Motor neuron (in vitro differentiated cells): ENCODE results near the gene RWDD3. TPM values are rescaled to one million over a fixed set of nuclear protein-coding genes. Genes with fewer than 3 reads are reported as not detected.

Experiments used
- ATAC-seq, 8 experiments: fragments of 200-7000 bp; cut with Tn5 transposase; replicated peaks in 6 of 8; 2 replicates each; pipeline ENCODE4 v1.8.0; 2021; ENCODE audit warnings: mild to moderate bottlenecking in 8 of 8, moderate library complexity in 8 of 8
- H3K27ac ChIP-seq, 2 donors: fragments of 250-450 bp; sonication (Bioruptor Pico); 2 replicates each; pipeline ENCODE4 v1.9.0; 2021; ENCODE audit warnings: antibody characterized with exemption in 2 of 2, mild to moderate bottlenecking in 2 of 2, moderate library complexity in 1 of 2
- H3K4me1 ChIP-seq, 2 donors: fragments of 250-450 bp; sonication (Bioruptor Pico); replicated peaks in 1 of 2; 2 replicates each; pipeline ENCODE4 v1.6.1; 2021; ENCODE audit warnings: antibody characterized with exemption in 2 of 2, mild to moderate bottlenecking in 2 of 2, moderate library complexity in 1 of 2
- H3K4me3 ChIP-seq, 5 donors: fragments of 250-450 bp; sonication (Bioruptor Pico); 2 replicates each; pipeline ENCODE4 v1.9.0; 2021; ENCODE audit warnings: antibody characterized with exemption in 5 of 5, mild to moderate bottlenecking in 5 of 5, moderate library complexity in 4 of 5
- WGBS, 10 experiments: fragments of 450-650 bp; shearing (Covaris generic); methylation state at CpG; one replicate each; pipeline ENCODE4 v1.0.0; 2022; 5-methylcytosine and 5-hydroxymethylcytosine counted together
- in situ Hi-C, 9 experiments: fragments of 400-800 bp; cut with MboI; loops; one replicate each; pipeline ENCODE4 v1.15.0; 2021; ENCODE audit warnings: low sequenced_read_pairs in 9 of 9, low pct_unique_long_range_greater_than_20kb in 2 of 9; ENCODE audit not compliant: unreplicated experiment in 9 of 9
- total RNA-seq, 8 experiments: library from RNA; unstranded; fragments of 300-600 nt; gene quantifications; 2 replicates each; pipeline versions ENCODE4 v1.2.3 to v1.2.4, GENCODE V29; 2022

Gene RWDD3
- total RNA-seq, 8 experiments from 2014 or later = 10.9 to 33.6 (median 22.6) TPM

DNA sequence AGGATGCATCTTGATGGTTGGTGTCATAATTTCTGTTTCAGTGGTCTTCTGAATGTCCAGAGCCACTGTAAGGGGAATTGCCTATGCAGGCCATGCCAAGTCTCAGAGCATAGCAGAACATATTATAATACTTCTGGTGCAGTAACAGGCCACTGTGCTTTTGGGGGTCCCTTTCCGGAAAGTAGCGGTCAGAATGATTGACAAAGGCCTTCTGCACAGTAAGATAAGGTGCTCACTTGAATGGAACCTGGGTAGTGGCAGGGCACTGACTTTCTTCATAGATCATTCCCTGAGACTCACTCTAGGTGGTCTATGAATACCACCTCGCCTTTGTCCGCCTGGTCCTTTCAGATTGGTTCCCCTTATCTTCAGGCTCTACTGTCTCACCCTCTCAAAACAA, 28.9 kb downstream of the RWDD3 start:
- 47 to 100% (median 94%) methylated on average over 2 to 4 of the region's 4 CpGs for WGBS, 10 experiments
- in situ Hi-C loops = no loop called here

DNA sequence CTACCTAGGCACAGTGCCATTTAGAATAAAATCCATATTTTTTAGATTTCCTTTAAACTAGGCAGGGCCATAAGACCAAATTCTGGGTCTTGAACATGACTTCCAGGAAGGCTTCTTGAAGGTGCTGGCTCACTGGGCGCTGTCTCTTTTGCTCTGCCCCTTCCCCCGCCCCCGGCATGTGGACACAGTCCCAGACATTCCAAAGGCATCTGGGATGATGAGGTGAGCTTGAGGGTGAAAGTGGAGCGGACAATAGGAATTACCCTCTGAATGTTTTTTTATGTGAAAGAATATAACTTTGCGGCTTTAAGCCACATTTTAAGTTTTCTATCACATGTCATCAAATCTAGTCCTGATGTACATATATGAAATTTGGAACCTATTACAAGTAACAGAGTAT, 29.4 kb downstream of the RWDD3 start:
- Histone ChIP-seq H3K4me3 (no peak overlapping the region), H3K4me1 (peaks cover 0 to 5% of the 10 kb centered on the region in 2 donors), H3K27ac (no peak overlapping the region)
- ATAC-seq = peak in 1 of 8 experiments; percentile 43
- in situ Hi-C loops = no loop called here
- WGBS, 10 experiments = 32 to 100% (median 95%) methylated on average over 1 to 5 of the region's 5 CpGs; no CpG with 5 or more reads in 2 of the 10 experiments

More for the DNA sequence above, 28.9 kb downstream of the RWDD3 start:
- ATAC-seq = no peak
- Histone ChIP-seq H3K27ac (no peak overlapping the region), H3K4me3 (no peak overlapping the region), H3K4me1 (peaks cover 0 to 5% of the 10 kb centered on the region in 2 donors)

DNA sequence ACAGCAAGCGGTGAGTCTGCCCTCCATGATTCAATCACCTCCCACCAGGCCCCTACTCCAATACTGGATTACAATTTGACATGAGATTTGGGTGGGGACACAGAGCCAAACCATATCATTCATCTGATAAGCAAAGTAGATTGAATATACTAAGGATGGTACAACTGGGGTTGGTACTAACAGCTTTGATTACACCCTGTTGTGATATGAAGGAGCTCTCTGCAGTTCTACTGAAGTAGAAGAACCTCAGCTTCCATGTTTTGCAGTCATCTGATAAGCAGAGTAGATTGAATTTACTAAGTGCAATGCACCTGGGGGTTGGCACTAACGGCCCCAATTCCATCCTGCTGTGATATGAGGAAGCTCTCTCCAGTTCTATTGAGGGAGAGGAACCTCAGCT, 31.1 kb downstream of the RWDD3 start:
- WGBS, 10 experiments = 31 to 100% (median 89%) methylated on average over 1 to 2 of the region's 2 CpGs; no CpG with 5 or more reads in 2 of the 10 experiments
- no peaks in the 10 kb centered on the region for H3K4me1 ChIP-seq
- H3K4me3 ChIP-seq = no peak overlapping the region
- no peak for ATAC-seq
- in situ Hi-C loops = no loop called here
- no peak overlapping the region for H3K27ac ChIP-seq

DNA sequence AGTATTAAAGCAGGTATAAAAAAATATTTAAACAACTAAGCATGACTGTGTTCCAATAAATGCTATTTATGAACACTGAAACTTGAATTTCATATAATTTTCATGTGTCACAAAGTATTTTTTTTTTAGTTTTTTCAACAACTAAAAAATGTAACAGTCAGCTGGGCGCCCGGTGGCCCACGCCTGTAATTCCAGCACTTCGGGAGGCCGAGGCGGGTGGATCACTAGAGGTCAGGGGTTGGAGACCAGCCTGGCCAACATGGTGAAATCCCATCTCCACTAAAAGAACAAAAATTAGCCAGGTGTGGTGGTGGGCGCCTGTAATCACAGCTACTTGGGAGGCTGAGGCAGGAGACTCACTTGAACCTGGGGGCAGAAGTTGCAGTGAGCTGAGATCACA, 42.4 kb downstream of the RWDD3 start:
- ATAC-seq = no peak
- no peaks in the 10 kb centered on the region for H3K4me1 ChIP-seq
- in situ Hi-C loops = no loop called here
- H3K27ac ChIP-seq = no peak overlapping the region
- no peak overlapping the region for H3K4me3 ChIP-seq
- 0 to 93% (median 64%) methylated on average over 1 to 6 of the region's 7 CpGs; no CpG with 5 or more reads in 4 of the 10 experiments for WGBS, 10 experiments

DNA sequence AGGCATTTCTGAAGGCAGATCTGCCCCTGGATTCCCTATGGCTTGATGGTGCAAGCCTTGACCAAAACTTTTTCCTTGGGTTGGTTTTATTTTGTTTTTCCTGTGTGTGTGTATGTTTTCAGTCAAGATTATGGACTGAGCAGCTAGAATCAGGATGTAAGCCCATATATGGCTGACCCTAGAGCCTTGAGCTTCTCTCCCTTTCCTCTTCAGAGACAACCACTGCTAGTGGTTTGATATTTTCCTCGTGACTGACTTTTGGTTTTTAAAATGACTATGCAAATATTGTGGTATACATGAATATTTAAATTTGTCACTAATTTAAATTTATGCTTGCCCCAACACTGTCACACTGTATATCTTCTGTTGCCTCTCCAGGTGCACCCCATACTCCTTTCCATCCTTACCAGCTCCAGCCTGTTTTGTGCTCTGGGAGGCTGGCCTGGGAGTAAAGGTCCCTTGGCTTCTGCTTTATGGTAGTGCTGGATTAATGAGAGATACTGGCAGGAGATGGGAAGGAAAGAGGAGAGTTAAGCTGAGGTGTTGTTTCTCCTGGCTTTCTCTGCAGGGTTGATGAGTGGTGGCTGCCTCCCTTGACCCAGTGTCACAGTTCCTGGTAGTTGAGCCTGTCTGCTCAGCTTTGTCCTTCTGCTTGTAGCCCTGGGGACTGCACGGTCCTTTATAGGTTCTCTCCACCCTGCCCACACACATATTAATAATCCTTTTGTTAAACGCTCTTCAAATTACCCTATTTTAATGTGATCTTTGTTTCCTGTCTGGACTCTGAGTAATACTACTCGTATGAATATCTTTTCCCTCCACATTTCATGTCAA, 44.4 kb downstream of the RWDD3 start:
- ATAC-seq = peak in 4 of 8 experiments; percentile 35 to 86 (median 77)
- Histone ChIP-seq H3K27ac (no peak overlapping the region), H3K4me3 (no peak overlapping the region), H3K4me1 (no peaks in the 10 kb centered on the region)
- in situ Hi-C loops = no loop called here
- WGBS, 10 experiments = 0 to 96% (median 78%) methylated on average over 1 to 4 of the region's 4 CpGs

DNA sequence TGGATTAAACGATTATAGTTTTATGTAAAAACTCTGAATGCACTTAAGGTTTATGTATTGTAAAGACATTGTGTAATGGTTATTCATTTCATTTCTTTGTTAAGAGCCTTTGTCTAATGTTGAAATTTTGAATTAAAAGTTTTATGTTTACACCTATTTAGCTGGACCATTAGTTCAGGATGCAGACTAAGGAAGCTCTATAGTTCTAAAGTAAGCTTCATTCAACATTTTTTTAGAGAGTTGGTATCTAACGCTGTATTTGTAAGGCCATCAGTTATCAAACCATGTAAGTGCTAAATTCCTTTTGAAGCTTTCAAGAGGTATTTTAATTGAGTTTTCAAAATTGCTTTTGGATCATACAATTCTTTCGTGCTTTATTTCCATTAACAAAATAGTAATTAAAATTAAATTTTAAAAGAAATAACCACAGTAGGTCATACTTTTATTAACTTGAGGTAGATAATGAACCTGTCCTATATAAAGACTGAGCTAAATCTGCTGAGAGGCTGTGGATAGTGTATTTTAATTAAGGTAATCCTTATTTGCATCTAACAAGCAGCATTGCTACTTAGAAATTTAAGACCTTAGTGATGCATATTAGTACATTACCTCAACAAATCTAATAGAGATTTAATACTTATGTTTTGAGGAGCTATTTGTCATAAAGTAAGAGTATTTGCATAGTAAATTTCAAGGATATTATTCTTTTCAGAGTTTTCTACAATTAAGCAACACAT, 47.9 kb downstream of the RWDD3 start:
- WGBS, 10 experiments = 46 to 95% (median 89%) methylated on average over 2 to 3 of the region's 3 CpGs
- ATAC-seq = peak in 1 of 8 experiments; percentile 5
- no peak overlapping the region for H3K27ac ChIP-seq

DNA sequence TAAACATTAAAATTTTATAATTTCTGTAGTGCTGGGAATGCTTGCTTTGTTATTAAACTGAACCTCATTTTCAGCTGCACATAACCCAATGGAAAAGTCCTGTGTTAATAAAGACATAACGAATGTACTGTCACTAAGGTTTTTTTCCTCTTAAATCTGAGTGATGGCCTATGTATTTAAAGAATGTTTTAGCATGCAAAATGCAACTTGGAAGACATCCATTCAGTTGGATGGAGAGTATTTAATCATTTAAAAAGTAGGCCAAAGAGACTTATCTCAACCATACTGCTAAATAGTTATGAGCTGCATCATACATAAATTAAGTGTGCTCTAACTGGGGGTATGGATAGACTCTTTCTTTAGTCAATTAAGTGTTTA, 48.5 kb downstream of the RWDD3 start:
- Histone ChIP-seq H3K4me3 (no peak overlapping the region), H3K27ac (no peak overlapping the region), H3K4me1 (no peaks in the 10 kb centered on the region)
- no peak for ATAC-seq
- in situ Hi-C loops = no loop called here
- WGBS, 10 experiments = 0 to 100% (median 90%) methylated on average over 1 of the region's 1 CpG; no CpG with 5 or more reads in 1 of the 10 experiments

More for the DNA sequence above, 47.9 kb downstream of the RWDD3 start:
- H3K4me1 ChIP-seq = no peaks in the 10 kb centered on the region
- H3K4me3 ChIP-seq = no peak overlapping the region
- in situ Hi-C loops = no loop called here

DNA sequence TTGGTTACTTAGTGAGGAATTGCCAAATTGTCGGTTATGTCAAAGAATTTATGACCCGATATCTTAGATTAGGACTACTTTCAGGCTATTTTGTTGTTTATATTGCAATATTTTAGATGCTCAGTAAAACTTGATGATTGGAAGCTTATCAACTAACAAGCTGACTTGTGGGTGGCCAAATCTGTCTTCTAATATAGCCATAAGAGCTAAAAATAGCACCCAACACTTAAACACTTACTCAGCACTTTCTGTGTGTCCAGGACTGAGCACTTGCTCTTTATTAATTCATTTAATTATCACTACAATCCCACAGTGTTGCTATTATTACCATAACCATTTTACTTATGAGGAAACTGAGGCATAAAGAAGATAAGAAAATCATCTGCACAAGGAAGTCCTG, 50.4 kb downstream of the RWDD3 start:
- no peak for ATAC-seq
- in situ Hi-C loops = no loop called here
- H3K4me1 ChIP-seq = no peaks in the 10 kb centered on the region
- WGBS, 10 experiments = 52 to 100% (median 100%) methylated on average over 2 of the region's 2 CpGs; no CpG with 5 or more reads in 1 of the 10 experiments
- no peak overlapping the region for H3K27ac ChIP-seq
- no peak overlapping the region for H3K4me3 ChIP-seq

DNA sequence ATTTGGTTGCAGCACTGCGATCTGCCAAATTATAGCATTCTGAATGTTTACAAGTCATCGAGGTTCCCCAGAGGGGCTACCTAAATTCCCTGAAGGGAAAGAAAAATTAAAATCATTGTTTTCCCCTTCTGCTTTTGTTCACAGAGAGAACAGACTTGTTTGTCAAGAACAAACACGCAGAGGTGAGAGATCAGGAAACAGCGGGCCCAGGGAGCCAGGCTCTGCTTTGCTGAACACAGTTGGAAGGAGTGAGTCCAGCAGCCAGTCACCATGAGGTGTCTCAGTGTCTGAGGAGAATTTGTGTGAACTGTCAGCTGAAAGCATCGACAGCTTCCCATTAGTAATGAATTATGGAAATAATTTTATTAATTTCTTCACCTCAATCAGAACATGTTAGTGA, 52.5 kb downstream of the RWDD3 start:
- no peak overlapping the region for H3K27ac ChIP-seq
- in situ Hi-C loops = no loop called here
- 26 to 76% (median 58%) methylated on average over 2 to 5 of the region's 5 CpGs; no CpG with 5 or more reads in 1 of the 10 experiments for WGBS, 10 experiments
- peak in 1 of 8 experiments; percentile 39 for ATAC-seq
- no peaks in the 10 kb centered on the region for H3K4me1 ChIP-seq
- H3K4me3 ChIP-seq = no peak overlapping the region

DNA sequence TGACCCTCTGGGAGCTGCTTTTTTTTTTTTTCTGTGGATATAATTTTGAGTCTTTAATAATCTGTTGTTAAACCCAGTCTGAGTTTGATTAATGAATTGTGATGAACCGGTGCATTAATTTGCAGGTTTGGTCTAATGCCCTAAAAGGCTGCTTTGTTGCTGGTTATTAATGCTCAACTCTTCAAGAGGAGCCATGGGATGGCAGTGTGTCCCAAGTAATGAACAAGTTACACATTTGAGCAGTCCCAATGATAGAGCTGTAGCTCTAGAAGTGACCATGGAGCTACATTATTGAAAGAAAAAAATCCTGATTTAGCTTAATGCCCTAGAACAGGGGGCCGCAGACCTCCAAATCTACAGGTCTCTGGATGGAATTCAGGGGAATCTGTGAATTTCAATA, 53.1 kb downstream of the RWDD3 start:
- in situ Hi-C loops = no loop called here
- 13 to 95% (median 75%) methylated on average over 1 to 2 of the region's 2 CpGs; no CpG with 5 or more reads in 1 of the 10 experiments for WGBS, 10 experiments

DNA sequence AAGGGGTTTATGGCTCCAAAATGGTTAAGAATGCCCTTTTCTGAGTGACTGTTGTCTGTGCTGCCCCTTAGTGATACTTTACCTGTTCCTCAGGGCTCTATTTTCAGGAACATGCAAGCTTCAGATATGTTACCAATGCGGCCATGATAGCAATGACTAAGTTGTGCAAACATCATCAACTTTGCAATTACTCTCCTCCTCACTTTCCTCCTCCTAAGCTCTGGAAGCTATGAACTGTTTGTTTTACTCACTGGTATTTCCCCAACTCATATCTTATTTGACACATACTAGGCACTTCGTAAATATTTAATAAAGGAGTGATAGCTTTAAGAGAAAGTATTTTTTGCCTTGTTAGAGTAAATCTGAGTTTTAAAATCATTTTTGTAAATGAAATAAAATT, 53.8 kb downstream of the RWDD3 start:
- Histone ChIP-seq H3K4me3 (no peak overlapping the region), H3K27ac (no peak overlapping the region), H3K4me1 (no peaks in the 10 kb centered on the region)
- no peak for ATAC-seq
- 8 to 100% (median 85%) methylated on average over 1 to 2 of the region's 2 CpGs for WGBS, 10 experiments
- in situ Hi-C loops = no loop called here

More for the DNA sequence above, 53.1 kb downstream of the RWDD3 start:
- ATAC-seq = peak in 5 of 8 experiments; percentile 34 to 78 (median 67)
- H3K4me1 ChIP-seq = no peaks in the 10 kb centered on the region
- H3K27ac ChIP-seq = no peak overlapping the region
- H3K4me3 ChIP-seq = no peak overlapping the region
